Measurements from ENCODE around the gene C11orf65. TPM values are rescaled to one million over a fixed set of nuclear protein-coding genes. Genes with fewer than 3 reads are reported as not detected.

C11orf65 gene
- total RNA-seq, 2 donors from 2014 or later, result 0.39 to 0.46 TPM

Other genes starting within 250 kb of the C11orf65 start
- 10 to 100 TPM; 10.5 to 13.0 TPM for gene NPAT, start 244.9 kb downstream of the C11orf65 start, total RNA-seq
- gene ATM, start 244.5 kb downstream of the C11orf65 start, total RNA-seq, result 10 to 100 TPM; 24.3 to 33.3 TPM
- 10 to 100 TPM; 14.0 to 14.5 TPM for gene POGLUT3, start 30.9 kb upstream of the C11orf65 start, total RNA-seq
- 10 to 100 TPM; 42.2 to 51.8 TPM for gene EXPH5, start 126.2 kb upstream of the C11orf65 start, total RNA-seq
- 10 to 100 TPM; 15.7 to 17.1 TPM for gene DDX10, start 197.5 kb upstream of the C11orf65 start, total RNA-seq

All from left colon (tissue), 2 donors.